Measurements from ENCODE around the gene SERPINA3. TPM values are rescaled to one million over a fixed set of nuclear protein-coding genes. Genes with fewer than 3 reads are reported as not detected.

The SERPINA3 gene
- total RNA-seq, 1 experiment from 2014 or later = 196 TPM

DNA sequence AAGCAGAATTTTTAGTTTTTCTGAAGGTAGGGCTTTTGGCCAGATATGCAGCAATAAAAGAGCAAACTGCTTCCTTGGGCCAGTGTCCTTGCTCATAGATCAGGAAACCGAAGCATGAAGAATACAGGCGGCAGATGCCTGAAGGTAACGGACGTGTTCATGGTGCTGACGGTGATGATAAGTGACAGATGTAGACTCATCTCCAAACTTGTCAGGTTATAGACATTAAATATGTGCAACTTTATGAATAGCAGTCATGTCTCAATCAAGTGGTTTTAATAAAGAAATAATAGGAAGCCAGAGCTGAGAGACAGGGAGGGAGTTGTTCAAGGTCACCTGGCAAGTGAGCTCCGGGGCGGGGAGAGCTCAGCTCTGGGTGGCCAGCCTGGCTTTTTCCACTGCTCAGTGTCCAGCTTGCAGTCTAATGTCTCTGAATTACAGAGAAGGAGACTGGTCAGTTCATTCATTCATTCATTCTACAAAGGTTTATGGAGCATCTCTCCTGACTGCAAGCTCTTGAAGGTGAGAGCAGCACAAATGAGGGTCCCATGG, 29.9 kb upstream of the SERPINA3 start:
- in situ Hi-C loops (cut with HindIII; ENCODE audit: low pct_unique_long_range_greater_than_20kb, low sequenced_read_pairs) = no loop called here
- no peak for DNase-seq (ENCODE audit: low read depth, low spot score)

DNA sequence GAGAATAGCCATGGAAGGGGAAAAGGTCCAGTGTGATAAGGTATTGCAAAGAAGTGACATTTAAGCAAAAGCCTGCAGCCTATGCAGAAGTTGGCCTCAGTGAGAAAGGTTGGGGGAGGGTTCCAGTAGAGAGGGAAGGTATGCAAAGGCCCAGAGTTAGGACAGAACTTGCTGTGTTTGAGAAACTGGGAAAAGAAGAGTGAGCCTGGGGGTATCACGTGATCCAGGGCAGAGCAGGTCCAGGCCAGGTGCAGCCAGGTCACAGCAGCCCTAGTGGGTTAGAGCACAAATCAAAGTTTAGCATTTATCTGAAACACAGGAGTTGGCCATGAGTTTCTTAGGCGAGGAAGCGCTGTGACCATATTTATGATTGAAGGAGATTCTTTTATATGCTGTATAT, 29.3 kb upstream of the SERPINA3 start:
- no peak for DNase-seq (ENCODE audit: low read depth, low spot score)
- in situ Hi-C loops (cut with HindIII; ENCODE audit: low pct_unique_long_range_greater_than_20kb, low sequenced_read_pairs) = no loop called here

DNA sequence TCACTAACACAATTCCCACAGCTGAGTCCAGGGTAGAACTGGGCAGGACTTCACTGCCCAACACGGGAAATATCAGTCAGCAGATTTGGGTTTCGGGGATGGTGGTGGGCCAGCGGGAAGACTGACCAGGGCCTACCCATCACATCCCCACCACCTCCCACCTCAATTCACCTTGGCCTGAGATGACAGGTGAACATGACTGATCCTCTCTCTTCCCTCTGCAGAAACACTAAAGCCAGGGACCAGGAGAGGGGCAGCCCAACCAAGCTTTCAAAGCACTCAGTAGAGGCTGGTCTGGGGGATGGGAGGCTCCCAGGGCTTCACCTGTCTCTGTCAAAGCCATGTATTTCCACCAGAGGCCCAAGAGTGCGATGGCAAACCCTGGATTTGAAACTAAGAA, 28.6 kb upstream of the SERPINA3 start:
- in situ Hi-C loops (cut with HindIII; ENCODE audit: low pct_unique_long_range_greater_than_20kb, low sequenced_read_pairs) = no loop called here
- no peak for DNase-seq (ENCODE audit: low read depth, low spot score)

DNA sequence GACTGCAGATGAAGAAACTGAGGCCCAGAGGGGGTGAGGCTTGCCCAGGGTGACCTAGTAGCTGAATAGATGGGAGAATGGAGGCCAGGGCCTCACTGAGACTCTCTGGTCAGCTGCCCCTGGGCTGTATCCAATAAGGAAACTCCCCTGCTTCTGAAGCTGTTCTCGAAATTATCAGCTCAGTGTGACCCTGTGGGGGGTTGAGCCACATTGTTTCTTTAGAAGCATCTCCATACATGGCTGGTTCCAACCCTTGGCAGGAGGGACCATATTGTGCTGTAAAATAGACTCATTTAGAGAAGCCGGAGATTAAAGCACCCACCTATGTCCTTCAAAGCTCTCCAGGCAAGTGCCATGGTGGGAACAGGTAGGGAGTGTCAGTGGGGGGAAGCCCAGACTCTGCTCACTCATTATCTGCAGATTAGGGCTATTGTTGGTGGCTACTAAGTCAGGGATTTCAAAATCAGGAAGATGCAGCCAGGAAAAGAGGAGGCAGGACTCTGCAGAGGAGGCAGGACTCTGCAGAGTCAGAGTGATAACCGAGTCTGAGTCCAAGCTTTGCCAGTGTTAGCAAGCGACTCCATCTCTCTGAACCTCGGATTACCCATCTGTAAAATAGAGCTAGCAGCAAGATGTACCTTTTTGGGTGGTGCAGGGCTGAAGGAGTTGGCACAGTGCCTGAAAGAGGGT, 27.5 kb upstream of the SERPINA3 start:
- in situ Hi-C loops (cut with HindIII; ENCODE audit: low pct_unique_long_range_greater_than_20kb, low sequenced_read_pairs) = no loop called here
- DNase-seq (ENCODE audit: low read depth, low spot score) = no peak

DNA sequence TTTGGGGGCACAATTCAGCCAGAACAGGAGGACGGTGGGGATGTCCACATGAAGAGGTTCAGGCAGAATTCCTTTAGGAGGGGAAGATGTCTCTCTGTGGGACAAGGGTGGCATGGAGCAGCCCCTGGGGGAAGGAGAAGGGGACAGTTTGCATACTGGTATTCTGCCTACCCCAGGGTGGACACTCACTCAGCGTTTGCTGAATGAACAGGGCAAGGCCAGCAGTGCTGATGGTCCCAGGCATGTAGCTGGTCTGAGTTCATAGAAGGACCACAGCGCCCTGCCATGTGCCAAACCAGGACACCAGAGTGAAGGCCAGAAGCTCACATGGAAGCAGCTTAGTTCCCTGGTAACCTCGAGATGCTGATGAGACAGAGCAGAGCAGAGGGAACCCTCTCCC, 25.6 kb upstream of the SERPINA3 start:
- in situ Hi-C loops (cut with HindIII; ENCODE audit: low pct_unique_long_range_greater_than_20kb, low sequenced_read_pairs) = no loop called here
- DNase-seq (ENCODE audit: low read depth, low spot score) = no peak

DNA sequence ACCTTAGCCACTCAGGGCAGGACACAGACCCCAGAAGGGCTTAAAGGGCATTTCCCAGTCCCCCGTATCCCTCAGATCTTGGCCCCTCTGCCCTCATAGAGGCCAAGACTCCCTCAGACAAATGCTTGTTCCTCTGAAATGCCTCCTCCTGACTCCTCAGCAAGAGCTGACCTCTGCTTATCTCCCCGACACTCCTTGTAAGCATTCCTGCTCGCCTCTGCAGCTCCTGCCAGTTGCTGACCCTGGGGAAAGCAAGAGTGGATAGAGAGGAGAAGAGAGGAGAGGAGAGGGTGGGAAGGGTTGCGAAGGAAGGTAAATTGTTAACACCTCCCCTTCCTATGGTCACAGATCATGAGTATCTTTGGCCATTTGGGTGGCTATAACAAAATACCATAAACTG, 23.9 kb upstream of the SERPINA3 start:
- in situ Hi-C loops (cut with HindIII; ENCODE audit: low pct_unique_long_range_greater_than_20kb, low sequenced_read_pairs) = no loop called here
- DNase-seq (ENCODE audit: low read depth, low spot score) = no peak

DNA sequence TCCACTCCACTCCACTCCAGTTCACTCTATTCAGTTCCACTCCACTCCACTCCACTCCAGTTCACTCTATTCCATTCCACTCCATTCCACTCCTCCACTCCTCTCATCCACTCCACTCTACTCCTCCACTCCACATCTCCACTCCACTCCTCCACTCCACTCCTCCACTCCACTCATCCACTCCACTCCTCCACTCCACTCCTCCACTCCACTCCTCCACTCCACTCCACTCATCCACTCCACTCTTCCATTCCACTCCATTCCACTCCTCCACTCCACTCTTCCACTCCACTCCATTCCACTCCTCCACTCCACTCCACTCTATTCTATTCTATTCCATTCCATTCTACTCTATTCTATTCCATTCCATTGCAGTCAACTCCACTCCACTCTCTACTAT, 21.1 kb upstream of the SERPINA3 start:
- DNase-seq (ENCODE audit: low read depth, low spot score) = no peak
- in situ Hi-C loops (cut with HindIII; ENCODE audit: low pct_unique_long_range_greater_than_20kb, low sequenced_read_pairs) = no loop called here

DNA sequence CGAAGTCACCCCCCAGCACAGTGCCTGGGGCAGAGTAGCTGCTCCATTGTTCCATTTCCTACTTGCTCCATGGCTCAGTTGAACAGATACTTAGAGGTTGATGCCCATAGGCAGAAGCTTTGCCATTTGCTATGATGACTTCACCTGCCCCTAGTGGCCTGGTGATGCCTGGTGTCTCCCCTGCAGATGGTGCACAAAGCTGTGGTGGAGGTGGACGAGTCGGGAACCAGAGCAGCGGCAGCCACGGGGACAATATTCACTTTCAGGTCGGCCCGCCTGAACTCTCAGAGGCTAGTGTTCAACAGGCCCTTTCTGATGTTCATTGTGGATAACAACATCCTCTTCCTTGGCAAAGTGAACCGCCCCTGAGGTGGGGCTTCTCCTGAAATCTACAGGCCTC, 20.3 kb upstream of the SERPINA3 start:
- DNase-seq (ENCODE audit: low read depth, low spot score) = no peak
- in situ Hi-C loops (cut with HindIII; ENCODE audit: low pct_unique_long_range_greater_than_20kb, low sequenced_read_pairs) = no loop called here

DNA sequence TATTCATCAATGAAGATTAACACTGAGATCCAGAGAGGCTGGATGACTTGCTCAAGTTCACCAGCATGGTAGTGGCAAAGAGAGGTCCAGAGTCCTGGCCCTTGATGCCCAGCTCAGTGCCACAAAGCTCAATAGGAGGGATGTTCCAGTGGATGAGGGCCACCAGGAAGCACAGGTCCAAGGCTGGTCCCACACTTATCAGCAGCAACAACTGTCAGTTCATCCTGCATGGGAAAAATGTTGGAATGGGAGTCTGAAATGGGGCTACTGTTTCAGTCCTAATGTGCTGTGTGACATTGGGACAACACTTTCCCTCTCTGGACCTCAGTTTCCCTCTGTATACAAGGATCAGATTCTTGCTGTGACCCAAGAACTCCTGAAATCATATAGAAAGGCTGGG, 19.7 kb upstream of the SERPINA3 start:
- in situ Hi-C loops (cut with HindIII; ENCODE audit: low pct_unique_long_range_greater_than_20kb, low sequenced_read_pairs) = no loop called here
- no peak for DNase-seq (ENCODE audit: low read depth, low spot score)

DNA sequence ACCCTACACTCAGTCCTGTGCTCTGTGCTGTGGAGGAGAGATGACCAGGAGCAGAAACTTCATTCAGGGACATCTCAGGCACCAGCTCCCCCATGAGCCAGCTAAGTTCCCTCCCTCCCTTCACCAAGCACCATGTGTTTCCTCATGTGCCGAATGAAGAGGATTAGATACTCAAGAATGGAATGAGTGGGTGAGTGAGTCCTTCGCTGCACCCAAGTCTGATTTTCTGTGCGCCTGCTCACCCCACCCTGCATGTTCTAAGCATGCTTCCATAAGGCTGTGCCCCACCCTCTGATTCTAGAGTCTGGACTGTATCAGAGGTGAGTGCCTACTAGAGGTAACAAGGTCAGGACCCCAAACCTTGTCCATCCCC, 18.8 kb upstream of the SERPINA3 start:
- in situ Hi-C loops (cut with HindIII; ENCODE audit: low pct_unique_long_range_greater_than_20kb, low sequenced_read_pairs) = no loop called here
- DNase-seq (ENCODE audit: low read depth, low spot score) = no peak

DNA sequence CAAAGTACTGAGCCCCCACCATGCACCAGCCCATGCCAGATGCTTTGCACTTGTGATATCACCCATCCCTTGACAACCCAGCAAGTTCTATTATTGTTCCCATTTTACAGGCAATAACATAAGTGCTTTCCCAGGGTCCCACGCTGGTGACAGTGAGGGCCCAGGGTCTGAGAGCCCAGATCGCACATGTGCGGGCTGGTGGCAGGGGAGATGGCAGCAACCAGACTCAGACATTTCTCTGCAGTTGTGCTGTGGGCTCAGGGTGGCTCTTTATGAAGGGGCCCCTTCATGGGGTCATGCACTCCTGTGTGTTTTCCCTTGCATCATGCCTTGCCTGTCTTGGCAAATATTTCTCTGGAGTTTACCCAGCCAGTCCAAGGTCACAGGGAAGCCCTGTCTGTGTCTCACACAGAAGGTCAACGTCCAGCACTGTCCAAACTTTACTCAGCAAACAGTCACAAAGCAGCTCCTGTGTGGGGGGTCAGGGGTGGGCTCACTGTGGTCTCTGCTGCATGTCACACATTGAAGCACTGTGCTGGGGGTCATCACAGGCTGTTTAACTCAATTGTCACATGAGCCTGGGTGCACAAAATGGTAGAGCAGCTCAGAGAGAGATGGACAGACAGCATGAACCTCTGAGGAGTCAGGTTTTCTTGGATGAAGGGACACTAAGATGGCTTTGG, 18.3 kb upstream of the SERPINA3 start:
- in situ Hi-C loops (cut with HindIII; ENCODE audit: low pct_unique_long_range_greater_than_20kb, low sequenced_read_pairs) = no loop called here
- no peak for DNase-seq (ENCODE audit: low read depth, low spot score)

DNA sequence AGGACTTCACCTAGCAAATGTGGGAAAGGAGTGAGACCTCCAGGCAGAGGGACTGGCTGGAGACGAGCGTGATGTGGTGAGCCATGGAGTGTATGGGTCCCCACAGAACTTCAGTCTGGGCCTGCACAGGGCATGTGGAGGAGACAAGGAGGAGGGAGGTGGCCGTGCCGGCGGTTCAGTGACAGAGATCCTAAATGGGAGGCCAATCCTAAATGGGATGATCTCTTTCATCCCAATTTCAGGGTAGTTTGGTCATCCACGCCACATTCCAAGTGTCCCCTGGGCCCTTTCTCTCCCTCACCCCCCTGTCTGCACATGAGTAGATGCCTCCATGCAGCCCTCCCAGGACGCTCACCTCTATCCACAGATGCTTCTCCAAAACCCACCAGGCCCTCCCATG, 17.8 kb upstream of the SERPINA3 start:
- in situ Hi-C loops (cut with HindIII; ENCODE audit: low pct_unique_long_range_greater_than_20kb, low sequenced_read_pairs) = no loop called here
- no peak for DNase-seq (ENCODE audit: low read depth, low spot score)

DNA sequence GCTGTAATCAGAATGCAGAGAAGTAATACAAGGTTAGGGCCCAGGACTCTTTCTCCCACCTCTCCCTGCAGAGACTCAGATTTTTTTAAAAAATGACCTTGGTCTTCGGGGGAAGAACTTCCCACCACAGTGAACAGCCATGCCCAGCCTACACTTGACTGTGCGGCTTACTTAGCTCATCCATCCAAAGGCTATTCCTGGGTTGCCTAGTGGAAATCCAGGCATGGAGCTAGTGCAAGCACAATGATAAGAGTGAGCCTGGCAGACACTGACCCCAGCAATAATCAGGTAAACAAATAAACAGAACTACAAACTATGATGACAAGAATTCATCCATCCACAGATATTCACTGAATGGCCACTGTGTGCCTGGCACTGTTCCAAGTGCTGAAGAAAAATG, 16.3 kb upstream of the SERPINA3 start:
- in situ Hi-C loops (cut with HindIII; ENCODE audit: low pct_unique_long_range_greater_than_20kb, low sequenced_read_pairs) = no loop called here
- no peak for DNase-seq (ENCODE audit: low read depth, low spot score)

DNA sequence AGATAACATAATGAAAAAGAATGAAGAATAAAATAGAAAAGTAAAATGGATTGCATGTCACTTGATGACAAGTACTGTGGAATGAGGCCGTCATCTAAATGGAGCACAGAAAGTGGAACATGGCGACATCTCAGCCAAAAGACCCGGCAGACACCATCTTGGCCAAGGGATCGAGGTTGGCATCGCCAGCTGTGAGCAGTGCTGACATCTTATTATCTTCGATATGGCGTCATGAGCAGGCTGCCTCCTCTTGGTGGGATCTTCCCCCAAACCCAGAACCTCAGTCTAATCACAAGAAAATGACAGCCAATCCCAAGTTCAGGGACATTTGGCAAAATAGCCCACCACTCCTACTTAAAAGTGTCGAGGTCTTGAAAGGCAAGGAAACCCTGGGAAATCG, 15.8 kb upstream of the SERPINA3 start:
- in situ Hi-C loops (cut with HindIII; ENCODE audit: low pct_unique_long_range_greater_than_20kb, low sequenced_read_pairs) = no loop called here
- no peak for DNase-seq (ENCODE audit: low read depth, low spot score)

DNA sequence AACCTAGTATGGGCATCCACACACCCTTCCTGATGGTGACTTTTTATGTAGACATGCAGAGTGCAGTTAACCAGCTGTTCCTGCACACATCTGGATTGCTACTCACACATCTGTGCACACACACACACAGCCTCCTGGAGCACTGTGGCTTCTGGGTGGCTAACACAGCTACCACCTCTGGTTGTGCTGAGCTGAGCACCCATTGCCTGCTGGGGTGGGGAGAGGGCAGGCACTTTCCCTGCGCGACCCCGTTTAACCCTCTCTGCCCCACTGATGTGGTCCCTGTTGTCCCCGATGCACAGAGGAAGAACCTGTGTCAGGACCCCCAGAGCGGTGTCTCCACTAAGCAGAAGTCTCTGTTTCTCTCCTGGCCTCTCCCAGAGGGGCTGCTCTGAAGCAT, 14.4 kb upstream of the SERPINA3 start:
- in situ Hi-C loops (cut with HindIII; ENCODE audit: low pct_unique_long_range_greater_than_20kb, low sequenced_read_pairs) = no loop called here
- no peak for DNase-seq (ENCODE audit: low read depth, low spot score)

DNA sequence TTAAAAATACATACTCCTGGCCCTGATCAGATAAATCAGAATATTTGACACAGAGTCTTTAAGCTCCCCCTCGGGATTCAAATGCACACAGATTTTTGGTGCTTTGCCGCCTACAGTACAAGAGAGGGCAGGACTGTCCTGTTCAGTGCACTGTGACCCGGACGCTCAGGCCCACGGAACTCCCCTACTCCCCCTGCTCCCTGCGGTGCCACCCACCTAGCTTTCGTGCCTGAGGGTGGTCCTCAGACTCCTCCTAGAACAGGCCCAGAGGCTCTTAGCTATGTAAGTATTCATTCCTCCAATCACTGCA, 13.7 kb upstream of the SERPINA3 start:
- no peak for DNase-seq (ENCODE audit: low read depth, low spot score)

DNA sequence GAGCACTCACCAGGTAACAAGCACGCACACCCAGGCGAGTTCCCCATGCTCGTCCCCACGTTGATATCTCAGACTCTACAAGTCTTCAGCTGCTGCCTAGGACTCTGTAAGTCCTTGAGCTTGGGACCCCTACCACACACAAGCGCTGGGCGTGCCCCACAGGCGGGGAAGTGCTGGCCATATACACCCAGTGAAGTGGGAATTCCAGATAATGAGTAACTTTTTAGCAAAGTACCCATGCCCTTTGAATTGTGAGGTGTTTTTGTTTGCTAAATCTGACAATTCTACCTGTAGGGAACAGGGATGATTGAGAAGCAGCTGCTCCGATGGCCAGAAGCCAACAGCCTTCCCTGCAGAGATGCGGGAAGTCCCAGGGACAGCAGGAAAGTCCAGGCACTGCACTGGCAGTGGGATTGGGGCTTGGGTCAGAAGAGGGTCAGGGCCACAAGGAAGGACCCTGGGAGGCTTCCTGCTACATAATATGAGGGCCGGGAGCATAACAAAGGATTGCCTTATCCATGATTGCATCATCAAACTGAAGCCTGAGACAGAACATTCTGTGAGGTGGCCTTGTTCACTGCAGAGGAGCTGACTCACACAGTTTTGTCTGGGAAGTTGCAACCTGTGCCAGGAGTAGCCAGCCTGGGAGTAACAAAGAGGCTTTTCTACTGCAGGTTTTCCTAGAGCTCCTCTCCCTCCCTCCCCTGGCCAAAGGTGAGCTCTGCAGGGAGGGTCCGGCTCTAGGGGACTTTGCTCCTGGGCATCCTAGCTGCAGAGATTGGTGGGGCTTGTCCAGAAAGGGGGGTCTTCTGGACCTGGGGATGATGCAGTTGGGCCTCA, 13.2 kb upstream of the SERPINA3 start:
- in situ Hi-C loops (cut with HindIII; ENCODE audit: low pct_unique_long_range_greater_than_20kb, low sequenced_read_pairs) = no loop called here
- peak; percentile 99 for DNase-seq (ENCODE audit: low read depth, low spot score)

More for the DNA sequence above, 13.7 kb upstream of the SERPINA3 start:
- in situ Hi-C loops (cut with HindIII; ENCODE audit: low pct_unique_long_range_greater_than_20kb, low sequenced_read_pairs) = no loop called here

DNA sequence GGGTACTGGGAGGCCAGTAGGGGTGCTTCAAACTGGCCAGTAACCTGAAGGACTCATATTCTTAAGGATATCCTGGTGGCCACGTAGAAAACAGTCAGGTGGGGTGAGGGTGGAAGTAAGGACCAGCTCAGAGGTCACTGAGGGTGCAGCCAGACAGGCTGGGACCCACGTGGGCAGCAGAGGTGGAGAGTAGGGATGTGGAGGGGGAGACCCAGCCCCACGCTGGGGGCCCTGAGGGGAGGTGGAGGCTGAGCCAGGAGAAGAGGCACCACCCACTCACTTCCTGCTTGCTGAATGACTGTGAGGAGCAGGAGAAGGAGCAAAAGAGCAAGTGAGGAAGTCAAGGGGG, 12.6 kb upstream of the SERPINA3 start:
- DNase-seq (ENCODE audit: low read depth, low spot score) = no peak
- in situ Hi-C loops (cut with HindIII; ENCODE audit: low pct_unique_long_range_greater_than_20kb, low sequenced_read_pairs) = no loop called here

DNA sequence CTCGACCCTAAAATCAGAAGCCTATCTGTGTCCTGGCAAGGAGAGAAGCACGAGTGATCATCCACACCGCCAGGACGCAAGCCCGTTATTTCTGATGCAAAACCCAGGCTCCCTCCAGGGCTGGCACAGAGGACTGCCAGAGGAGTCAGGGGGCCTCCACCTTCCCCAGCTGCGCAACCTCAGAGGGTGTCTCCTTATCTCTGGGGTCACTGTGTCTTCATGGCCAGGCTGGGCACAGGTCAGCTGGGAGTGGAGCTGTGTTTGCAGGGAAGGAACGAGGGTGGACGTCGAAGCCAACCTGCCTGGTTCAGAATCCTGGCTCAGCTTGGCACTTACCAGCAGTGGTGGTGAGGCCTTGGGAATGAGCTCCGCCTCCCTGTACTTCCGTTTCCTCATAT, 12.0 kb upstream of the SERPINA3 start:
- in situ Hi-C loops (cut with HindIII; ENCODE audit: low pct_unique_long_range_greater_than_20kb, low sequenced_read_pairs) = no loop called here
- no peak for DNase-seq (ENCODE audit: low read depth, low spot score)
